ENCODE results near the gene THADA. TPM values are rescaled to one million over a fixed set of nuclear protein-coding genes. Genes with fewer than 3 reads are reported as not detected.

Gene THADA
- total RNA-seq, 2 donors from 2014 or later, result 14.5 to 16.1 TPM

GRCh38 chr2:43488737-43489136 lies 107.1 kb downstream of the THADA start:
- no peak for TF ChIP-seq CTCF (IDR thresholded peaks at IDR 0.05)
- no peaks in the 10 kb centered on the region for H3K27me3 ChIP-seq
- no peak overlapping the region for H3K4me3 ChIP-seq
- H3K36me3 ChIP-seq, result no peaks in the 10 kb centered on the region
- no peak overlapping the region for H3K27ac ChIP-seq
- DNase-seq (ENCODE audit: low spot score), result no peak
- H3K9me3 ChIP-seq, result no peaks in the 10 kb centered on the region
- H3K4me1 ChIP-seq, result peaks cover 0 to 11% of the 10 kb centered on the region in 2 donors

GRCh38 chr2:43486603-43487002 lies 109.2 kb downstream of the THADA start:
- H3K27me3 ChIP-seq, result no peaks in the 10 kb centered on the region
- DNase-seq (ENCODE audit: low spot score), result peak; percentile 63
- TF ChIP-seq CTCF (IDR thresholded peaks at IDR 0.05), result no peak
- peaks cover 0 to 27% of the 10 kb centered on the region in 2 donors for H3K4me1 ChIP-seq
- no peaks in the 10 kb centered on the region for H3K9me3 ChIP-seq
- no peak overlapping the region for H3K4me3 ChIP-seq
- H3K27ac ChIP-seq, result peak overlapping the region; percentile 47 to 65
- H3K36me3 ChIP-seq, result no peaks in the 10 kb centered on the region

DNA sequence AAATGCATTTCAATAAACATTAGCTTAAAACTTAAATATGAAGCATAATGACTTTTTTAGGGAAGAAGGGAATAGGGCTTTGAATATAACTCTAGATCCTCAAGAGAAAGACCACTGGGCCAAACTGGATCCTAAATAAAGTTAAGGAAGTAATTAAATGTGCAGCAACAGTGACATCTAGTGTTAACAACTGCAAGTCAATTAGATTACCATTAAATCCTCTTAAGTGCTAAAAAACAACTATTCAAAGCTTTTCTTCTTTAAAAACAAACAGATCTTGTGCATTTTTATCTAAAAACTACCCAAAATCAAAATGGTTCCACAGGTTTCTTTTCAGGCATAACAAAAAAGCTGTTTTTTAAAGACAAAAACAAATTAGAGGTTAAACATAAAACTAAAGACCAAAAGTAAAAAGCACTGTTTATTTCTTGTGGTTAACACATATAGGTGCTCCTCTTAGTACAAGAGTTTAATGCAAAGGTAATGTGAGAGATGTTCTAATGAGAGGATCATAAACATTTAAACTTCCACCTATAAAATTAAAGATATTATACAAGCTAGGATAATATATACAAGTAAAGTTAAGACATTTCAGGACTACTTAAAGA lies 111.4 kb downstream of the THADA start:
- peak; percentile 40 to 79 for TF ChIP-seq CTCF (IDR thresholded peaks at IDR 0.05)
- Histone ChIP-seq H3K27me3 (no peaks in the 10 kb centered on the region), H3K9me3 (no peaks in the 10 kb centered on the region), H3K27ac (peak overlapping the region; percentile 14 to 51), H3K36me3 (no peaks in the 10 kb centered on the region), H3K4me1 (peaks cover 0 to 27% of the 10 kb centered on the region in 2 donors), H3K4me3 (no peak overlapping the region)
- DNase-seq (ENCODE audit: low spot score), result no peak

GRCh38 chr2:43482961-43483360 lies 112.9 kb downstream of the THADA start:
- DNase-seq (ENCODE audit: low spot score), result no peak
- Histone ChIP-seq H3K36me3 (no peaks in the 10 kb centered on the region), H3K27ac (peak overlapping the region; percentile 51 to 56), H3K9me3 (no peaks in the 10 kb centered on the region), H3K4me1 (peaks cover 0 to 27% of the 10 kb centered on the region in 2 donors), H3K4me3 (no peak overlapping the region), H3K27me3 (no peaks in the 10 kb centered on the region)
- no peak for TF ChIP-seq CTCF (IDR thresholded peaks at IDR 0.05)

DNA sequence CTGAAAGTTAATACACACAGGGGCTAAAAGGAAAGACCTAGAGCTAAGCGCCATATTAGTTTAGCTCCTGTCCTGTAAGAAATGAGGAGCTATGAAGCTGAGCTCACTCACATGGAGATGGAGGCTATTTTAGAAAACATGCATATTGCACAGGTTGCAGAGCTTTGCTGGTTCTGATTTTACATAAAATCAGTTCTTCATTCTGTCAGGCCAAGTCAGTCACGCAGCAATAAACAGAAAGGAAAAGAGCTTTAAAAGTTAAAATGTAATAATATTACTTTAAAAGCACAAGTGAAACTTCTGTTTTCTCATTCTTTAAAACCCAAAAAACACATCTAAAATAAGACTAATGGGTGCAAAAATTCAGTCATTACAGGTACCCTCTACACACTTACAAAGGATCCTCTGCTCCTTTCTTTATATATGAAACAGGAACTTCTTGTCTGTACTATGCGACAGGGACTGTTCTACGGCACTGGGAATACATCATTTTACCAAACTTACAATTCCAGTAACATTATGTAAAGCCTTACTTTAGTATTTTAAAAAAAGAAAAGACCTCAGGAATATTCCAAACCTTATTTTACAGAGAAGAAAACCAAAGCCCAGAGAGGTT lies 113.8 kb downstream of the THADA start:
- Histone ChIP-seq H3K4me3 (no peak overlapping the region), H3K27me3 (no peaks in the 10 kb centered on the region), H3K36me3 (no peaks in the 10 kb centered on the region), H3K4me1 (peaks cover 0 to 27% of the 10 kb centered on the region in 2 donors), H3K9me3 (no peaks in the 10 kb centered on the region), H3K27ac (peak overlapping the region; percentile 51 to 56)
- no peak for DNase-seq (ENCODE audit: low spot score)
- no peak for TF ChIP-seq CTCF (IDR thresholded peaks at IDR 0.05)

Data from right atrium auricular region (tissue), 2 donors.